Type B pancreatic cell (in vitro differentiated cells): ENCODE results near the gene BHLHE41. TPM values are rescaled to one million over a fixed set of nuclear protein-coding genes. Genes with fewer than 3 reads are reported as not detected.

Experiments
- DNase-seq: peaks from one replicate; pipeline ENCODE4 v3.0.0; 2021; ENCODE audit warnings: mixed read lengths; ENCODE audit not compliant: unreplicated experiment; ENCODE audit errors: extremely low spot score
- H3K27ac Mint-ChIP-seq: 2 replicates; pipeline ENCODE4 v1.8.0; 2021; ENCODE audit warnings: mild to moderate bottlenecking, mixed read lengths
- H3K27me3 Mint-ChIP-seq: 2 replicates; pipeline ENCODE4 v1.8.0; 2021; ENCODE audit warnings: mixed read lengths
- H3K36me3 Mint-ChIP-seq: 2 replicates; pipeline ENCODE4 v1.8.0; 2021; ENCODE audit warnings: mixed read lengths
- H3K4me1 Mint-ChIP-seq: one replicate; pipeline ENCODE4 v1.8.0; 2021; ENCODE audit warnings: mixed read lengths; ENCODE audit not compliant: unreplicated experiment
- H3K4me3 Mint-ChIP-seq: 2 replicates; pipeline ENCODE4 v1.8.0; 2021; ENCODE audit warnings: mild to moderate bottlenecking, mixed read lengths
- H3K9me3 Mint-ChIP-seq: 2 replicates; pipeline ENCODE4 v1.8.0; 2021; ENCODE audit warnings: mixed read lengths
- total RNA-seq: library from RNA; stranded (reverse); gene quantifications from 2 replicates; pipeline ENCODE4 v1.2.1, GENCODE V29; 2021; ENCODE audit warnings: low replicate concordance
- TF ChIP-seq, protein P1 (sequence below): fragments of 200-600 bp; sonication (generic); conservative IDR thresholded peaks from 2 replicates; pipeline ENCODE4 v1.5.0; 2021; ENCODE audit warnings: antibody characterized with exemption, mild to moderate bottlenecking

The BHLHE41 gene
- total RNA-seq, 1 donor from 2014 or later: 12.5 TPM

DNA sequence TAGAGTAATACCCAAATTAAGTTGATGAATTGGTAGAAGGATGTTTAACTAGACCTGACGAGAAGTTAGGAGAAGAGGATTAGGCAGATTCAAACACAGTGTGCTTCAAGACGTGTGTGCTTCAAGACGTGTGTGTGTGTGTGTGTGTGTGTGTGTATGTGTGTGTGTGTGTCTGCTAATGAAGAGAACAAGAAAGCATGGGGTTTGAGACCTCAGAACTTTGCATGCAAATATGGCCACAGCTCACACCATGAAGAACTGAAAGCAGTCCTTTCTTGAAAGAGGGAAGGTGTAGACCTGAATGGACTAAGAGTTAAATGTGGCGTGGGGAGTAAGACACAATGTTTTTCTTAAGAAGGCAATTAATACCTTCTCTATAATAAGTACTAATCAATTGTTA is 38.1 kb upstream of the BHLHE41 start:
- H3K36me3 Mint-ChIP-seq: peaks cover 4% of the 10 kb centered on the region
- H3K27ac Mint-ChIP-seq: no peak overlapping the region
- peaks cover 4% of the 10 kb centered on the region for H3K9me3 Mint-ChIP-seq
- no peaks in the 10 kb centered on the region for H3K4me1 Mint-ChIP-seq
- DNase-seq: no peak
- TF ChIP-seq, protein P1, sequence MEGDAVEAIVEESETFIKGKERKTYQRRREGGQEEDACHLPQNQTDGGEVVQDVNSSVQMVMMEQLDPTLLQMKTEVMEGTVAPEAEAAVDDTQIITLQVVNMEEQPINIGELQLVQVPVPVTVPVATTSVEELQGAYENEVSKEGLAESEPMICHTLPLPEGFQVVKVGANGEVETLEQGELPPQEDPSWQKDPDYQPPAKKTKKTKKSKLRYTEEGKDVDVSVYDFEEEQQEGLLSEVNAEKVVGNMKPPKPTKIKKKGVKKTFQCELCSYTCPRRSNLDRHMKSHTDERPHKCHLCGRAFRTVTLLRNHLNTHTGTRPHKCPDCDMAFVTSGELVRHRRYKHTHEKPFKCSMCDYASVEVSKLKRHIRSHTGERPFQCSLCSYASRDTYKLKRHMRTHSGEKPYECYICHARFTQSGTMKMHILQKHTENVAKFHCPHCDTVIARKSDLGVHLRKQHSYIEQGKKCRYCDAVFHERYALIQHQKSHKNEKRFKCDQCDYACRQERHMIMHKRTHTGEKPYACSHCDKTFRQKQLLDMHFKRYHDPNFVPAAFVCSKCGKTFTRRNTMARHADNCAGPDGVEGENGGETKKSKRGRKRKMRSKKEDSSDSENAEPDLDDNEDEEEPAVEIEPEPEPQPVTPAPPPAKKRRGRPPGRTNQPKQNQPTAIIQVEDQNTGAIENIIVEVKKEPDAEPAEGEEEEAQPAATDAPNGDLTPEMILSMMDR: no peak
- peaks cover 18% of the 10 kb centered on the region for H3K27me3 Mint-ChIP-seq
- H3K4me3 Mint-ChIP-seq: no peak overlapping the region

DNA sequence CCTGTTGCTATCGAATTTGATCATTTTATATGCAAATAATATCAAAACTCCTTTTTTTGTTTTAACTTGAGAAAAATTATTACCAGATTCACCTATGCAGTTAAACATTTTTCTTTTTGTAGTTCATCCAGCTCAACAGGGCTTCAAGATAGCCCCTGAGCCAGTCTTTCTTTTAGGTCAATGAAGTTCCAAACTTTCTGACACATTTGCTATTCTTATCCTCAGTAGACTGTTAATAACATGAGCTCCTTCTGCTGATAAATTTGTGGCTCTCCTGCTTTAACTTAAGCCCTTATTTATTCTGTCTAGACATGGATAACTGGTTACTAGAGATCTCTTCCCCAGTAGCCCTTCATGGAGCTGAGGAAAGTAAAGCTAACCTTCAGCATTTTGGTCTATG is 37.3 kb upstream of the BHLHE41 start:
- Mint-ChIP-seq H3K4me1 (no peaks in the 10 kb centered on the region), H3K27ac (no peak overlapping the region), H3K27me3 (peaks cover 11% of the 10 kb centered on the region), H3K36me3 (peaks cover 4% of the 10 kb centered on the region), H3K4me3 (no peak overlapping the region), H3K9me3 (peaks cover 4% of the 10 kb centered on the region)
- TF ChIP-seq, protein P1: no peak
- DNase-seq: no peak

- DNase-seq: no peak
- H3K27ac Mint-ChIP-seq: peak overlapping the region; percentile 93
- H3K36me3 Mint-ChIP-seq: peaks cover 4% of the 10 kb centered on the region
- TF ChIP-seq, protein P1: no peak
- H3K4me3 Mint-ChIP-seq: peak overlapping the region; percentile 42
- peaks cover 4% of the 10 kb centered on the region for H3K9me3 Mint-ChIP-seq
- peaks cover 22% of the 10 kb centered on the region for H3K27me3 Mint-ChIP-seq
- H3K4me1 Mint-ChIP-seq: no peaks in the 10 kb centered on the region
These were observed 33.4 kb upstream of the BHLHE41 start for GRCh38 chr12:26158078-26158764.

DNA sequence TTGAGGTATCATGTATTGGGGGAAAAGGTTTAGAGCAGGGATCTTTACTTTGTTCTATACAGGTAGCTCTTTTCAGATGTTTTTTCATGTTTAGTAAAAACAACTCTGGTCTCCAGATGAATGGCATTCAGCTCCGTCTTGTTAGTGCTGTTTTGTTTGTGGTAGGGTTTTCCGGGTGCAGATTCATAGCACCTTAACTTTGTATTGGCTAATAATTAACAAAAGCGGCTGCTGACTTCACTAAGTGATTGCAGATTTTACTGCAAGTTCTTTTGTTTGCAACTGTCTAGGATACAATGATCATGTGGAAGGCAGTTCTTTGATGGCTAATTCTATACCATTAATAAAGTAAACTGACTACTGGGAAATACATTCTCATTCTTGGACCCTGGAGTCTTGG is 32.2 kb upstream of the BHLHE41 start:
- TF ChIP-seq, protein P1: no peak
- Mint-ChIP-seq H3K27ac (no peak overlapping the region), H3K36me3 (peaks cover 4% of the 10 kb centered on the region), H3K4me3 (no peak overlapping the region), H3K27me3 (peaks cover 16% of the 10 kb centered on the region), H3K9me3 (peaks cover 4% of the 10 kb centered on the region), H3K4me1 (no peaks in the 10 kb centered on the region)
- DNase-seq: no peak

- no peaks in the 10 kb centered on the region for H3K4me1 Mint-ChIP-seq
- TF ChIP-seq, protein P1: no peak
- H3K4me3 Mint-ChIP-seq: no peak overlapping the region
- no peak for DNase-seq
- H3K36me3 Mint-ChIP-seq: peaks cover 4% of the 10 kb centered on the region
- no peak overlapping the region for H3K27ac Mint-ChIP-seq
- H3K27me3 Mint-ChIP-seq: peaks cover 16% of the 10 kb centered on the region
- H3K9me3 Mint-ChIP-seq: peaks cover 4% of the 10 kb centered on the region
These were observed 31.5 kb upstream of the BHLHE41 start for GRCh38 chr12:26156201-26156871.
